Measurements from ENCODE around the gene MMAA.
"Not testable (repeated sequence)": the region's sequence is repeated elsewhere in the genome, so short reads cannot be mapped to it uniquely, and the experiment has no call there.

Gene MMAA

DNA sequence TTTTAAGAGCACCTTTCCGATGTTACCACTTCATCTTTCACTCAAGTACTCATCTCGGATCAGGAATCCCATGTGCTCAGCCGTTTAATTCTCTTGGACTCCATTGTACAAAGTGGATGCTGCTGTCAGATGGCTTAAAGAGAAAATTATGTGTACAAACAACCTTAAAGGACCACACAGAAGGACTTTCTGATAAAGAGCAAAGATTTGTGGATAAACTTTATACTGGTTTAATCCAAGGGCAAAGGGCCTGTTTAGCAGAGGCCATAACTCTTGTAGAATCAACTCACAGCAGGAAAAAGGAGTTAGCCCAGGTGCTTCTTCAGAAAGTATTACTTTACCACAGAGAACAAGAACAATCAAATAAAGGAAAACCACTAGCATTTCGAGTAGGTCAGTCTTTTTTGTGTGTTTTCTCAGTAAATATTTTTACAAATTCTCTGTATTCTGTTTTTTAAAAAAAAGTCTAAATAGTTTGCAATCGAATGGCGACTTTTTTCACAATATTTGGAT is 20.1 kb downstream of the MMAA start:
- DNase-seq (ENCODE audit: low read depth), result no peak
- TF ChIP-seq CTCF (IDR thresholded peaks at IDR 0.05; ENCODE audit: low read length, missing control alignments), result no peak
- H3K4me3 ChIP-seq (replicated peaks; ENCODE audit: low read depth, low read length), result no peak overlapping the region

GRCh38 chr4:145640236-145640635 is 21.1 kb downstream of the MMAA start:
- DNase-seq (ENCODE audit: low read depth), result peak; percentile 69
- not testable (repeated sequence) for H3K4me3 ChIP-seq (replicated peaks; ENCODE audit: low read depth, low read length)

DNA sequence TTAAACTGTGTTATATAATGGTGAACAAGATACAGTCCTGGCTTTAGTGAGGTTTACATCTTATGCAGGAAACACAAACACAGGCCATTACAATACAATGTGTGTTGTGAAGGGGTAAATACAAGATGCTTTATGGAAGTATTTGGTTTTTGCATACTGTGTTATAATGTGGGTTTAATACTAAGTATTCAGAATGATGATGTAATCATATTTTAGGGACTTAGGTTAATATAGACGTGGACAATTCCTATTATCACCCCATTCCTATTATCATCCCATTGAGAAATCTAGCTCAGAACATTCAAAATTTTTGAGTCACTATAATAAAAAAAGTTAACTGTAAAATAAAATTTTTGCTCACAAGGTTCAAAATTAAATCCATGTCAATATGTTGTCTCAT is 24.1 kb downstream of the MMAA start:
- H3K4me3 ChIP-seq (replicated peaks; ENCODE audit: low read depth, low read length), result no peak overlapping the region
- TF ChIP-seq CTCF (IDR thresholded peaks at IDR 0.05; ENCODE audit: low read length, missing control alignments), result no peak
- DNase-seq (ENCODE audit: low read depth), result no peak

DNA sequence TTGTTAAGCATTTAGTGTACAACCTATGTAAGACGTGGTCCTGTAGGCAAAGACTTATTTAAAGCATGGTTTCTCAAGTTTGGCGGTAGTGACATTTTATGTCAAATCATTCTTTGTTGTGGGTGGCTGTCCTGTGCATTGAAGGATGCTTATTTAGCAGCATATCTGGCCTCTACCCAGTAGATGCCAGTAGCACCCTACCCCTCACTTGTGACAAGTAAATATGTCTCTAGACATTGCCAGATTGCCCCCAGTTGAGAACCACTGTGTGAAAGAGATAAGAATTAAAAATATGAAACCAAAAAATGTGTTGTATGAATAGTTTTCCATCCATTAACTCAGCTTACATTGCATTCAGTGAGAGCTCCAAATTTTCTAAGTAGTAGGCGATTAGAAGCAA is 25.5 kb downstream of the MMAA start:
- TF ChIP-seq CTCF (IDR thresholded peaks at IDR 0.05; ENCODE audit: low read length, missing control alignments), result no peak
- no peak for DNase-seq (ENCODE audit: low read depth)
- H3K4me3 ChIP-seq (replicated peaks; ENCODE audit: low read depth, low read length), result no peak overlapping the region

DNA sequence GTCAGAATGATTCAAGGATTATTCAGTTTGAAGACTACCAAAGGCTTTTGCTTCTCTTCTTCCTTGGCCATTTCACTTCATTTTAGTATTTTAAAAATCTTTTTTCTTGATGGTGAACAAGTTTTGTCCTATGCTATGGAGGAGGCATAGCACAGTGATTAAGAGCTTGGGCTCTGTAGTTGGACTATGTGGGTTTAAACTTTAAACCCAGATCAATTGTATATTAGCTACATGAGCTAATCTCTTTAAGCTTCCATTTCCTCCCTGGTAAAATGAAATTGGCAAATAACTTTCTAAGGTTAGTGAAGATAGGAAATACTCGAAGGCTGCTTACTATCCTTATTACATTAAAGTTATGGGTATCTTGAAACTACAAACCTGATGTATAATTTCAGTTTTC is 37.0 kb downstream of the MMAA start:
- no peak for DNase-seq (ENCODE audit: low read depth)
- no peak for TF ChIP-seq CTCF (IDR thresholded peaks at IDR 0.05; ENCODE audit: low read length, missing control alignments)
- no peak overlapping the region for H3K4me3 ChIP-seq (replicated peaks; ENCODE audit: low read depth, low read length)

DNA sequence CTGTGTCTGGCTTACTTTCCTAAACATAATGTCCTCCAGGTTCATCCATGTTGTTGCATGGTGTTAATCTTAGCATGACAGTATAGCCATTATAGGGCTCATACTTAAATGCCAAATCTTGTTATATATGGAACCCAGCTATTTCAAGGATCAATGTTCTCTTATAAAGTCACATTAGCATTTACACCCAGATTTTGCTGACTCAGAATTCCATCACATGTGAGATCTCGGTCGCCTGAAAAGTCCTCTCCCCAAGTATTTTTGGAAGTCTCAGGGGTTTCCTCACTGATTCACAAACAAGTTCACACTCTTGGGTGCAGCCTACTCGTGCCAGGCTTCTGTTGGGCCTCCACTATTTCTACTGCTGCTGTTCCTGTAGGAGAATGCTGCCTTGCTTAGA is 40.9 kb downstream of the MMAA start:
- DNase-seq (ENCODE audit: low read depth), result no peak
- H3K4me3 ChIP-seq (replicated peaks; ENCODE audit: low read depth, low read length), result no peak overlapping the region
- TF ChIP-seq CTCF (IDR thresholded peaks at IDR 0.05; ENCODE audit: low read length, missing control alignments), result no peak

GRCh38 chr4:145663194-145663593 is 44.0 kb downstream of the MMAA start:
- H3K4me3 ChIP-seq (replicated peaks; ENCODE audit: low read depth, low read length), result no peak overlapping the region
- DNase-seq (ENCODE audit: low read depth), result peak; percentile 6
- TF ChIP-seq CTCF (IDR thresholded peaks at IDR 0.05; ENCODE audit: low read length, missing control alignments), result no peak

Measured in fibroblast of pulmonary artery (primary cell).